NCI-H2196 (cell line): ENCODE measurements around the gene PPP1R14B.
A peak's percentile ranks its signal among the peaks of the same experiment; 100 is the strongest.
"Not testable (repeated sequence)": the region's sequence is repeated elsewhere in the genome, so short reads cannot be mapped to it uniquely, and the experiment has no call there.

Experiments used
- DNase-seq: peaks from one replicate; lab custom pipeline; 2025; ENCODE audit not compliant: unreplicated experiment; lab: John Stamatoyannopoulos, UW

Gene PPP1R14B

GRCh38 chr11:64246621-64246870, 197 bp downstream of the PPP1R14B start:
- not testable (repeated sequence) for DNase-seq

- peak; percentile 62 for DNase-seq
These were observed 734 bp downstream of the PPP1R14B start for GRCh38 chr11:64245797-64246620.

GRCh38 chr11:64245401-64245796, 1.3 kb downstream of the PPP1R14B start:
- DNase-seq: peak; percentile 52

GRCh38 chr11:64244966-64245365, 1.8 kb downstream of the PPP1R14B start:
- DNase-seq: no peak

GRCh38 chr11:64244107-64244506, 2.6 kb downstream of the PPP1R14B start:
- no peak for DNase-seq

GRCh38 chr11:64243236-64243854, 3.4 kb downstream of the PPP1R14B start:
- DNase-seq: no peak

- DNase-seq: peak; percentile 19
These were observed 5.0 kb downstream of the PPP1R14B start for GRCh38 chr11:64241491-64242374.

GRCh38 chr11:64241241-64241490, 5.6 kb downstream of the PPP1R14B start:
- peak; percentile 98 for DNase-seq

- peak; percentile 98 for DNase-seq
These were observed 6.1 kb downstream of the PPP1R14B start, which contains the start of gene FKBP2 for GRCh38 chr11:64240435-64241240. Gene FKBP2 (plus strand): TSS chr11:64241095. CDS start chr11:64242388, 1,293 bp downstream.

- DNase-seq: peak; percentile 61
These were observed 6.9 kb downstream of the PPP1R14B start for GRCh38 chr11:64239662-64240434.

GRCh38 chr11:64238999-64239398, 7.7 kb downstream of the PPP1R14B start:
- DNase-seq: no peak

- no peak for DNase-seq
These were observed 8.7 kb downstream of the PPP1R14B start for GRCh38 chr11:64238076-64238475.

- peak; percentile 97 for DNase-seq
These were observed 9.2 kb downstream of the PPP1R14B start for GRCh38 chr11:64237484-64237951.

- DNase-seq: no peak
These were observed 11.1 kb downstream of the PPP1R14B start for GRCh38 chr11:64235437-64236161.

- DNase-seq: peak; percentile 53
These were observed 11.9 kb downstream of the PPP1R14B start for GRCh38 chr11:64234647-64235379.

GRCh38 chr11:64233913-64234586, 12.7 kb downstream of the PPP1R14B start, which contains the start of gene VEGFB:
Gene VEGFB (plus strand): TSS chr11:64234584. CDS start chr11:64234834, 250 bp downstream.
- peak; percentile 73 for DNase-seq

- no peak for DNase-seq
These were observed 13.8 kb downstream of the PPP1R14B start for GRCh38 chr11:64232967-64233315.
